ENCODE data around the gene NUS1.
"Not testable (repeated sequence)": the region's sequence is repeated elsewhere in the genome, so short reads cannot be mapped to it uniquely, and the experiment has no call there.

NUS1 gene

DNA sequence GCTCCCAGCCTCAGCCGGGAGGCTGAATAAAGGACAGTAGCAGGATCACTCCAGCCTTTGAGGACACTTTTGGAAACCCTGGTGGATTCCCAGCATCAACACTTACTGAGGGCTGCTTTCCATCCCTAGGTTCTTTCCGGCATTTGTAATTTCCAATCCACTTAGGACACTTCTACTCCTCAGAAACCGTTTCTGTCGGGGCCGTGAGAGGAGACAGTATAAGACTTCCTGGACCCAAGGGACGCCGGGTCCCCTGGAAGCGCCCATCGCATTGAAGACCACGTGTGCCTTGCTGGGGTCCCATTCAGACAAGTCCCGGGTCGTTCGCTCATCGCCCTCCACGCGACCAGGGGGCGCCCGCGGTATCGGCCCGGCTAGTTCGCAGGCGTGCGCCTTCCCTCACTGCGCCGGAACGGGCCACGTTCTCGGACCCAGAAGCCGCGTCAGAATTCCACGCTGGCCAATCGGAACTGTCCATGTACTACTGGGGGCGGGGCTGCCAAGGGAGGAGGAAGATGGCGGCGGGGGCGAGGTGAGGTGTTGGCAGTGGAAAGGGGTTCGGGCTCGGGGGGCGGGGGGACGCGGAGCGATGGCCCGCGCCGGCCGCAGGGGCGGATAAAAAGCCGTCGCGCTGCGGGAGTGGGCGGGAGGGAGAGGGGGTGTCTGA, at the start of gene NUS1:
TSS of gene NUS1 (plus strand) at position 479 of the 667 bp plus-strand sequence. CDS start 202 bp downstream, outside the sequence.
- in situ Hi-C loops (cut with HindIII; ENCODE audit: low sequenced_read_pairs) = loop anchor here (10.0 kb wide), 1 partner anchor 70 kb away; the partner anchor contains the start of gene GOPC

DNA sequence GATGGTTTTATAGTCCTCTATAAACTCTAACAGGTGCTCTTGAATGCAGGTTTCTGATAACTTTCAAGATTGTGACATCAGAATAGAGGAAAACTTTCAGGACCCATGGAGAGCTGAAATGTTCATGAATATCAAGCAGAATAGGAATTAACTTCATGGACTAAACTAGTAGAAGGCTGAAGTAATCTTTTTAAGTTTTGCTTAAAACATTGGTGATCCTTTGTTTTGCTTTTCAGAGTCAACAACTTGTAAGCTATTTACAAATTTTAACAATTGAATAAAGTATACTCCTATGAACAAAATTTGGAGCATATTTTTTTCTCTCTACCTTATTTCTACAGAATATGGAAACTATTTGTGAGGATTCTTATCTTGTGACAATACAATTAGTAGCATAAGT, 47.7 kb upstream of the NUS1 start:
- in situ Hi-C loops (cut with HindIII; ENCODE audit: low sequenced_read_pairs) = no loop called here

GRCh38 chr6:117629119-117629660, 46.1 kb upstream of the NUS1 start:
- in situ Hi-C loops (cut with HindIII; ENCODE audit: low sequenced_read_pairs) = no loop called here

DNA sequence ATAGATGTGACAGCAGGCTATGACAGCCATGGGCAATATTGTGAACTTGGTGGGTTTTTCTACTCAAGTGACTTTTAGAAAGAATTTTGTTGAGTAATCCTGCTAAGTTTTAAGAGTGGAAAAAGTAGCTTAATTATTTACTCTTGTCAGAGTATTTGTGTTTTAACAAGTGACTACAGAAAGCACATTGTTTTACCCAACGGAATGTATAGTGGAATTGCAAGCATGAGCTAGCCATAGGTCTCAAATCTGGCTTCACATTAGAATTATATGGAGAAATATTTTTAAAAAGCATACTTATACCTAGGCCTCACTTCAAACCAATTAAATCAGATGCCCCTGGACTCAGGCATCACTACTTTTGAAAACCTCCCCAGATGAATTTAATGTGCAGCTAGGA, 37.5 kb upstream of the NUS1 start:
- in situ Hi-C loops (cut with HindIII; ENCODE audit: low sequenced_read_pairs) = no loop called here

- in situ Hi-C loops (cut with HindIII; ENCODE audit: low sequenced_read_pairs) = no loop called here
These were observed 32.3 kb upstream of the NUS1 start for GRCh38 chr6:117642976-117643375.

- in situ Hi-C loops (cut with HindIII; ENCODE audit: low sequenced_read_pairs) = not testable (repeated sequence)
These were observed 23.3 kb upstream of the NUS1 start for GRCh38 chr6:117651984-117652383.

DNA sequence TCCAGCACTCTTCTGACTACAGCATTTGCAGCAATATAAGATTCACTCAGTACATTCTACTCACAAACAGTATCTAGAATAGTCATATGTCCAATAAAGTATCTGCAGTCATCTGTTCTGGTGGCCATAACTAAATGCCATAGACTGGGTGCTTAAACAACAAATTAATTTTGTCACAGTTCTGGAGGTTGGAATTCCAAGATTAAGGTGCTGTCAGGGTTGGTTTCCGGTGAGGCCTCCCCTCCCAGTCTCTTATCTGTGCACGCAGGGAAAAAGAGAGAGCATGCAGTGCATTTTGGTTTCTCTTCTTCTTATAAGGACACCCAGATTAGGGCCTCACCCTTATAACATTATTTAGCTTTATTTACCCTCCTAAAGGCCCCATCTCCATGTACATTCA, 21.3 kb upstream of the NUS1 start:
- in situ Hi-C loops (cut with HindIII; ENCODE audit: low sequenced_read_pairs) = no loop called here

DNA sequence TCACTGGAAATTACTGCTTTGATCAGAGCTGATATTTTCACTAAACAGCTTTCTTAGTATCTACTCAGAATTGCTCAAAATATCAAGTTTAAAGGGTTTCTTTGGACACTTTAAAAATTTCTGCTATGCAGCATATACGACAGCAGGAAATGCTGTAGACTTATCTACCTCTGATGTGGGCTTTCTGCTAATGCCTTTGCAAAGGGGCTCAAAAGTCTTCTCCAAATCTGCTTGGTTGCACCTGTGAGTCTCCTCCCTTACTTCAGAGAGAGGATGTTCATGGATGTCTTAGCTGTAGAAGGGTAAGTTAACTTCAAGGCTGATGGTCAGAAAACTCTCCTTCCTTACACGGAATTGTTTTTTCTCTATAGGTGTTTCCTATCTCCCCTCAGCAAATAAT, 19.9 kb upstream of the NUS1 start:
- in situ Hi-C loops (cut with HindIII; ENCODE audit: low sequenced_read_pairs) = no loop called here

DNA sequence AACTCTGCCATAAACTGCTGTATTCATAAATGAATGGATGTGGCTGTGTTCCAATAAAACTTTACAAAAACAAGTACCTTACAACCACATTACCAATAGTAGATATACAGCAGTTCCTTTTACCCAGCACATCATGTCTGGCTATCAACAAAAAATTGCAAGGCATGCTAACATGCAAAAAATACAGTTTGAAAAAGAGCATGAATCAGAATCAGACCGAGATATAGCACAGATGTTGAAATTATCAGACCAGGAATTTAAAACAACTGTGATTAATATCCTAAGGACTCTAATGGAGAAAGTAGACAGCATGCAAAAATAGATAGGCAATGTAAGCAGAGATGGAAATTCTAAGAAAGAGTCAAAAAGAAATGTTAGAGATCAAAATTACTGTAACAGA, 8.4 kb upstream of the NUS1 start:
- in situ Hi-C loops (cut with HindIII; ENCODE audit: low sequenced_read_pairs) = no loop called here

DNA sequence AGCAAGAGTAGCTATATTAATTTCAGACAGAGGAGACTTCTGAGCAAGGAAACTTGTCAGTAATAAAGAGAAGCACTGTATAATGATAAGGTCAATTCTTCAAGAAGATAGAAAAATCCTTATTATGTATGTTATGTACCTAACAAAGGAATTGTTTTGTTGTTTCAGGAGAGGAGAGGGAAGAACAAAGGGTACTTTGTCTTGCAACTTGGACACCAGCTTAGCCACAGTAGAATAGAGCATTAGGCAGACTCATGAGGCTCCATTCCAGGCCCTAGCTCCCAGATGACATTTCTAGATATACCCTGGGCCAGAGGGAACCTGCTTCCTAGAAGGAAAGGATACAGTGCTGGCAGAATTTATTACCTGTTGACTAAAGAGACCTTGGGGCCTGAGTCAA, 6.5 kb upstream of the NUS1 start:
- in situ Hi-C loops (cut with HindIII; ENCODE audit: low sequenced_read_pairs) = no loop called here

- in situ Hi-C loops (cut with HindIII; ENCODE audit: low sequenced_read_pairs) = loop anchor here (10.0 kb wide), 1 partner anchor 70 kb away; the partner anchor contains the start of gene GOPC
These were observed 766 bp upstream of the NUS1 start for GRCh38 chr6:117674503-117674902.

DNA sequence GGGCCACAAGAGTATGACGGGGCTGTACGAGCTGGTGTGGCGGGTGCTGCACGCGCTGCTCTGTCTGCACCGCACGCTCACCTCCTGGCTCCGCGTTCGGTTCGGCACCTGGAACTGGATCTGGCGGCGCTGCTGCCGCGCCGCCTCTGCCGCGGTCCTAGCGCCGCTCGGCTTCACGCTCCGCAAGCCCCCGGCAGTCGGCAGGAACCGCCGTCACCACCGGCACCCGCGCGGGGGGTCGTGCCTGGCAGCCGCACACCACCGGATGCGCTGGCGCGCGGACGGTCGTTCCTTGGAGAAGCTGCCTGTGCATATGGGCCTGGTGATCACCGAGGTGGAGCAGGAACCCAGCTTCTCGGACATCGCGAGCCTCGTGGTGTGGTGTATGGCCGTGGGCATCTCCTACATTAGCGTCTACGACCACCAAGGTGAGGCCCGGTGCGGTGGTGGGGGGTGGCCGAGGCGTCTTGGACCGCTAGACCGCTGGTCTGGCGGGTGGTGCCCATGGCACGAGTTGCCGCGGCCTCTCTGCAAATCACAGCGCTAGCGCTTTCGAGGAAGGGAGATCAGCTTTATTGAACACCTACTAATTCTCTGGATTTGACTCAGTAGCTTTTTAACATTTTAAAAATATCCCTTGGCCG, 511 bp downstream of the NUS1 start:
- in situ Hi-C loops (cut with HindIII; ENCODE audit: low sequenced_read_pairs) = loop anchor here (10.0 kb wide), 1 partner anchor 71 kb away; the partner anchor contains the start of gene GOPC

DNA sequence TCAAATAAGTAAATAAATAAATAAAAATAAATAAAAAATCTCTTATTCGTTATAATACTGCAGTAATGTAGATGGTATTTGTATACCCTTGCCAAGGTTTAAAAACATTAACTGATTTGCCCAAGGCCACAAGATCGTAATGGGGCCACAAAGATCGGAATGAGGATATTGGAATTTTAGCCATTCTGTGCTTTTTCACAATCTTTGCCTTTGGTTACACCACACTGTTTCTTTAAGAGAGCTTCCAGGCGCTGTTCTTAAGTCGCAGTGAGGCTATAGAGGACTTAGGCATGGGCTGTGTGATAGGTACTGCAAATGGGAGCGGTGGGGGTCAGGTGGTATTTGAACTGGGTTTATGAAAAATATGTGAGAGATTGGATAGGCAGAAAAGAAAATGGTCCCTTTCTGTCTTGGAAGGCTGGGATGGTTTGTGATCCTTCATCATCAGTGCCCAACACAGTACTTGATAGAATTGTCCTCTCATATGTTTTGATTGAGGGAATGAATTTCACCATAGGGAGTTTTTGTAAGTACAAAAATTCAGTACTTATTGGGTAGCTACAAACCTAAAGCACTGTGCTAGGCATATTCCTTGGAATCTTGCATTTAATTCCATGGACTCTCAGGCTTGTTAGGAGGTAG, 1.4 kb downstream of the NUS1 start:
- in situ Hi-C loops (cut with HindIII; ENCODE audit: low sequenced_read_pairs) = loop anchor here (10.0 kb wide), 1 partner anchor 72 kb away; the partner anchor contains the start of gene GOPC

GRCh38 chr6:117677553-117678141, 2.4 kb downstream of the NUS1 start:
- in situ Hi-C loops (cut with HindIII; ENCODE audit: low sequenced_read_pairs) = loop anchor here (10.0 kb wide), 1 partner anchor 73 kb away; the partner anchor contains the start of gene GOPC

- in situ Hi-C loops (cut with HindIII; ENCODE audit: low sequenced_read_pairs) = no loop called here
These were observed 6.0 kb downstream of the NUS1 start for GRCh38 chr6:117681162-117681741.

DNA sequence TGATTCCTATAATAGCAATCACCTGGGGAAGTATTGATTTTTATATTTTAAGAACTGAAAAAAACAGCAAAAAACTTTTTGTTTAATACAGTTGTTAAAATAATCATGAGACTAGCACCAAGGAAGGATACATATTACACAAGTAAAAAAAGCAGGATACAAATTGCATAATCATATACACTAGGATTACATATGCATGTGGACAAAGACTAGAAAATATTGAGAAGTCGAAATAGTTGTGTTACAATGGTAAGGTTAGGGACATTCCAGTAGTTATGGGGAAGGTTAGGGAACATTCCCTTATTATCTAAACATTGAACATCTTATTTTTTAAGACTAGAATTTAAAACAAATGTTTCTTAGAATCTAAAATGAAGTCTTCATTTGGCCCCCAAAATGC, 9.5 kb downstream of the NUS1 start:
- in situ Hi-C loops (cut with HindIII; ENCODE audit: low sequenced_read_pairs) = no loop called here

- in situ Hi-C loops (cut with HindIII; ENCODE audit: low sequenced_read_pairs) = no loop called here
These were observed 10.1 kb downstream of the NUS1 start for GRCh38 chr6:117685359-117685758.

DNA sequence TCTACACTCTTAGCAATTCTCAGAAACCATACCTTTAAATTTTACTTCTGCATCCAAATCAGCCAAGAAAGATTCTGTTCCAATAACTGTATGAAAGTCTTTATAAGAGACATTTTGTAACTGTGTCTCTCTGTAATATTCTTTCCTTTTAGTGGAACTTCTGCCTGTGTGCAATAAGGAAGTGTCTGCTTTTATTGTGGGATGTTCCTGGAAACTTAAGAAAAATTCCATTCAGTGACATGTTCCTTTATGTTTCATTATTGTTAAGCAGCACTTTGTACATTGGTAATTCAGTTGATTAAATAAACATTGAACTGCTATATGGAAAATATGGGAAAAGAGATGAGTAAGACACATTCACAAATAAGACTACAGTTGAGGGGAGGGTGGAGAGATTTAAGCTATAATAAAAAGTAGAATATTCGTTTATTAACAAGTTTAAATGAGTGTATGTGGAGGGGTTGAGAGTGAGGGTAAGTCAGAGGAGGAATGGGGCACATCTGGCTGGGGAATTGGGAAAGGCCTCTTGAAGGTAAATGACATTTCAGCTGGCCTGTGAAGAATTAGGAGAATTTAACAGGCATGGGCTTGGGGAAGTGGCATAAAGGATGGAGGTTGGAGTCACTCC, 11.9 kb downstream of the NUS1 start:
- in situ Hi-C loops (cut with HindIII; ENCODE audit: low sequenced_read_pairs) = no loop called here

GRCh38 chr6:117689584-117689983, 14.3 kb downstream of the NUS1 start:
- in situ Hi-C loops (cut with HindIII; ENCODE audit: low sequenced_read_pairs) = not testable (repeated sequence)

DNA sequence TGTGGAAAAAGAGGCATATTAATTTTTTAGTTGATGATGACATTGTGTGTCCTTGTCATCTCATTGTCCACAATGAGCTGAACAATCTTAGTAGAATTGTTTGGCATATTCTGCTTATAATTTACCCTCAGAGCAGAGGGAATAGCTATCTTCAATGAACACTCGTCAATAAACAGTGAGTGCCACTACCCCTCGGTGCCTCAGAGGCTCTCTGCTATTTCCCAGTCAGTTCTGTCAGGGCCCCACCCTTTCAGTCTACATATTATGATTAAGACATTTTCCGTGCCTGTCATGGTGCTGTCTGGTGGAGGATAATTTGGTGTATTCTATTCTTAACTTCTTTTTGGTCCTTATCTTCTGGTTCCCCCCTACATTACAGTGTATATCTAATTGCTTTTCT, 31.2 kb downstream of the NUS1 start:
- in situ Hi-C loops (cut with HindIII; ENCODE audit: low sequenced_read_pairs) = no loop called here

Data from endothelial cell of hepatic sinusoid (primary cell).